OCI-LY1 (cell line): ENCODE data around the gene MAP3K20.

Source experiments
- H2AFZ ChIP-seq: fragments of 200-600 bp; sonication (generic), shearing (Covaris generic); 2 replicates; pipeline ENCODE4 v1.6.0; 2014; ENCODE audit warnings: antibody characterized with exemption, mild to moderate bottlenecking, low read length
- H3F3A ChIP-seq: fragments of 200-600 bp; sonication (generic), shearing (Covaris generic); 2 replicates; pipeline ENCODE4 v1.6.0; 2014; ENCODE audit warnings: mild to moderate bottlenecking, antibody characterized with exemption, low read length, moderate library complexity; ENCODE audit not compliant: insufficient read depth
- H3K27ac ChIP-seq: fragments of 200-600 bp; sonication (generic); 2 replicates; pipeline ENCODE4 v1.5.1; 2014; ENCODE audit warnings: low read length, mixed run types, mild to moderate bottlenecking, low read depth; ENCODE audit not compliant: poor library complexity, severe bottlenecking
- H3K27me3 ChIP-seq: fragments of 200-600 bp; sonication (generic); 2 replicates; pipeline ENCODE4 v1.6.0; 2014; ENCODE audit warnings: antibody characterized with exemption, mild to moderate bottlenecking, low read length, moderate library complexity; ENCODE audit not compliant: insufficient read depth
- H3K36me3 ChIP-seq: fragments of 200-600 bp; sonication (generic); 2 replicates; pipeline ENCODE4 v1.6.1; 2014; ENCODE audit warnings: mild to moderate bottlenecking, antibody characterized with exemption, low read length, moderate library complexity, mixed read lengths; ENCODE audit not compliant: insufficient read depth
- H3K4me1 ChIP-seq: fragments of 200-600 bp; sonication (generic); 2 replicates; pipeline ENCODE4 v1.5.1; 2014; ENCODE audit warnings: mild to moderate bottlenecking, low read length, moderate library complexity; ENCODE audit not compliant: insufficient read depth, severe bottlenecking
- H3K4me2 ChIP-seq: fragments of 200-600 bp; sonication (generic), shearing (Covaris generic); 2 replicates; pipeline ENCODE4 v1.6.1; 2014; ENCODE audit warnings: low read length
- H3K4me3 ChIP-seq: fragments of 200-600 bp; sonication (generic); 2 replicates; pipeline ENCODE4 v1.5.1; 2014; ENCODE audit warnings: low read length, low read depth, mild to moderate bottlenecking, mixed read lengths; ENCODE audit not compliant: poor library complexity, severe bottlenecking
- H3K79me2 ChIP-seq: fragments of 200-600 bp; shearing (Covaris generic); 2 replicates; pipeline ENCODE4 v1.6.1; 2016; ENCODE audit warnings: mixed run types, low read length, mixed read lengths; ENCODE audit not compliant: insufficient read depth
- H3K9ac ChIP-seq: fragments of 200-600 bp; sonication (generic), shearing (Covaris generic); 2 replicates; pipeline ENCODE4 v1.6.1; 2014; ENCODE audit warnings: mild to moderate bottlenecking, low read length, mixed read lengths
- H3K9me2 ChIP-seq: fragments of 200-600 bp; sonication (generic), shearing (Covaris generic); 2 replicates; pipeline ENCODE4 v1.6.1; 2014; ENCODE audit warnings: low read depth, mild to moderate bottlenecking, low read length, mixed read lengths
- H3K9me3 ChIP-seq: fragments of 200-600 bp; shearing (Covaris generic); 2 replicates; pipeline ENCODE4 v1.6.1; 2014; ENCODE audit warnings: low read length, mixed read lengths
- H4K20me1 ChIP-seq: fragments of 200-600 bp; sonication (generic), shearing (Covaris generic); 2 replicates; pipeline ENCODE4 v1.6.0; 2016; ENCODE audit warnings: mild to moderate bottlenecking, low read length; ENCODE audit not compliant: insufficient read depth
- CTCF ChIP-seq: fragments of 200-600 bp; sonication (generic), shearing (Covaris generic); IDR thresholded peaks from 2 replicates; pipeline ENCODE4 v1.5.1; 2017; ENCODE audit warnings: mild to moderate bottlenecking, antibody characterized with exemption, low read length, moderate library complexity, mixed read lengths
- EZH2 ChIP-seq: fragments of 200-600 bp; sonication (generic), shearing (Covaris generic); IDR thresholded peaks from 2 replicates; pipeline ENCODE4 v1.8.0; 2017; ENCODE audit warnings: borderline replicate concordance, mixed run types, mild to moderate bottlenecking, antibody characterized with exemption, low read length, moderate library complexity, mixed read lengths

MAP3K20 gene

GRCh38 chr2:173213181-173213580 is 137.5 kb downstream of the MAP3K20 start:
- H3K9me2 ChIP-seq = no peaks in the 10 kb centered on the region
- no peak overlapping the region for H3K27ac ChIP-seq
- H3K27me3 ChIP-seq = no peaks in the 10 kb centered on the region
- no peak overlapping the region for H3K9ac ChIP-seq
- no peaks in the 10 kb centered on the region for H3K4me1 ChIP-seq
- H3K36me3 ChIP-seq = no peaks in the 10 kb centered on the region
- H3K4me2 ChIP-seq = no peak overlapping the region
- no peaks in the 10 kb centered on the region for H3K79me2 ChIP-seq
- no peak overlapping the region for H2AFZ ChIP-seq
- H4K20me1 ChIP-seq = no peaks in the 10 kb centered on the region
- H3F3A ChIP-seq = no peaks in the 10 kb centered on the region
- no peak overlapping the region for H3K4me3 ChIP-seq
- H3K9me3 ChIP-seq = no peaks in the 10 kb centered on the region
- TF ChIP-seq CTCF (no peak), EZH2 (no peak)

- Histone ChIP-seq H3K27ac (no peak overlapping the region), H3K27me3 (no peaks in the 10 kb centered on the region), H3K9ac (no peak overlapping the region), H3K4me1 (no peaks in the 10 kb centered on the region), H4K20me1 (no peaks in the 10 kb centered on the region), H3K36me3 (no peaks in the 10 kb centered on the region), H3K79me2 (no peaks in the 10 kb centered on the region), H3F3A (no peaks in the 10 kb centered on the region), H2AFZ (no peak overlapping the region), H3K9me2 (no peaks in the 10 kb centered on the region), H3K9me3 (no peaks in the 10 kb centered on the region), H3K4me3 (no peak overlapping the region), H3K4me2 (no peak overlapping the region)
- TF ChIP-seq EZH2 = no peak
These were observed 138.6 kb downstream of the MAP3K20 start for GRCh38 chr2:173214213-173214612.

- Histone ChIP-seq H3K4me1 (no peaks in the 10 kb centered on the region), H3K4me2 (no peak overlapping the region), H3K27ac (no peak overlapping the region), H3K36me3 (no peaks in the 10 kb centered on the region), H3K9me2 (no peaks in the 10 kb centered on the region), H3K27me3 (no peaks in the 10 kb centered on the region), H2AFZ (no peak overlapping the region), H3F3A (no peaks in the 10 kb centered on the region), H4K20me1 (no peaks in the 10 kb centered on the region), H3K9ac (no peak overlapping the region), H3K79me2 (no peaks in the 10 kb centered on the region), H3K4me3 (no peak overlapping the region), H3K9me3 (no peaks in the 10 kb centered on the region)
- TF ChIP-seq CTCF (no peak), EZH2 (no peak)
These were observed 139.7 kb downstream of the MAP3K20 start for GRCh38 chr2:173215316-173215715.

GRCh38 chr2:173216051-173216450 is 140.4 kb downstream of the MAP3K20 start:
- no peak overlapping the region for H3K4me3 ChIP-seq
- no peak overlapping the region for H3K9ac ChIP-seq
- H3K9me2 ChIP-seq = no peaks in the 10 kb centered on the region
- no peak overlapping the region for H3K4me2 ChIP-seq
- no peak for TF ChIP-seq EZH2
- TF ChIP-seq CTCF = no peak
- no peaks in the 10 kb centered on the region for H3K4me1 ChIP-seq
- H3F3A ChIP-seq = no peaks in the 10 kb centered on the region
- H4K20me1 ChIP-seq = no peaks in the 10 kb centered on the region
- H2AFZ ChIP-seq = no peak overlapping the region
- no peaks in the 10 kb centered on the region for H3K36me3 ChIP-seq
- H3K27me3 ChIP-seq = 0 out of 2 replicates have a peak, but pooled peaks cover 3% of the 10 kb centered on the region
- no peak overlapping the region for H3K27ac ChIP-seq
- H3K9me3 ChIP-seq = no peaks in the 10 kb centered on the region
- no peaks in the 10 kb centered on the region for H3K79me2 ChIP-seq
